IMR-90 (cell line): ENCODE results near the gene NADSYN1. TPM values are rescaled to one million over a fixed set of nuclear protein-coding genes. Genes with fewer than 3 reads are reported as not detected.
A peak's percentile ranks its signal among the peaks of the same experiment; 100 is the strongest.
"Not testable (repeated sequence)": the region's sequence is repeated elsewhere in the genome, so short reads cannot be mapped to it uniquely, and the experiment has no call there.

ENCODE experiments used
- ATAC-seq: fragments of 200-7000 bp; cut with Tn5 transposase; 2 replicates; pipeline ENCODE4 v1.9.1; 2020; ENCODE audit warnings: low read depth, mild to moderate bottlenecking, moderate library complexity
- BruUV-seq: library from RNA; stranded (reverse); fragments of 400-500 nt; replicated peaks from 2 replicates; lab custom pipeline; 2021; lab: Mats Ljungman, UMichigan
- CTCF ChIA-PET: fragments of 300-600 bp; formaldehyde crosslinking; extraction: SDS; loops from one replicate; lab custom pipeline; 2021; ENCODE audit warnings: antibody characterized with exemption; lab: Yijun Ruan, JAX
- POLR2A ChIA-PET: fragments of 300-600 bp; sonication (Branson Sonifier 250); formaldehyde crosslinking; loops from one replicate; lab custom pipeline; 2022; ENCODE audit warnings: antibody characterized with exemption; ENCODE audit not compliant: unreplicated experiment; lab: Charles Lee
- DNase-seq: peaks from one replicate; pipeline ENCODE4 v3.0.0; 2013
- H2AFZ ChIP-seq: replicated peaks from 2 replicates; pipeline ENCODE3; 2013; ENCODE audit warnings: low read length, mild to moderate bottlenecking; ENCODE audit not compliant: poor library complexity
- H2AK5ac ChIP-seq: 2 replicates; pipeline ENCODE4 v1.6.1; 2013; ENCODE audit warnings: low read depth, low read length, inconsistent platforms
- H2AK9ac ChIP-seq: replicated peaks from 2 replicates; pipeline ENCODE3; 2013; ENCODE audit warnings: mild to moderate bottlenecking, low read depth, low read length, moderate library complexity; ENCODE audit not compliant: poor library complexity
- H2BK120ac ChIP-seq: 2 replicates; pipeline ENCODE4 v1.6.1; 2013; ENCODE audit warnings: low read depth, low read length, inconsistent platforms
- H2BK15ac ChIP-seq: 3 replicates; pipeline ENCODE4 v1.6.1; 2013; ENCODE audit warnings: low read depth, low read length, inconsistent platforms
- H2BK20ac ChIP-seq: 2 replicates; pipeline ENCODE4 v1.6.1; 2013; ENCODE audit warnings: low read depth, mild to moderate bottlenecking, inconsistent platforms, low read length, moderate library complexity
- H2BK5ac ChIP-seq: 2 replicates; pipeline ENCODE4 v1.6.1; 2013; ENCODE audit warnings: mild to moderate bottlenecking, low read depth, low read length, inconsistent platforms; ENCODE audit not compliant: poor library complexity, severe bottlenecking
- H3K14ac ChIP-seq: replicated peaks from 2 replicates; pipeline ENCODE4 v1.6.1; 2013; ENCODE audit warnings: low read depth, low read length, inconsistent platforms
- H3K18ac ChIP-seq: 2 replicates; pipeline ENCODE4 v1.6.1; 2013; ENCODE audit warnings: low read depth, low read length, control low read depth
- H3K23ac ChIP-seq: 2 replicates; pipeline ENCODE4 v1.6.1; 2013; ENCODE audit warnings: low read depth, low read length, inconsistent platforms
- H3K27ac ChIP-seq: 2 replicates; pipeline ENCODE4 v1.5.1; 2013; ENCODE audit warnings: mild to moderate bottlenecking, control low read depth, low read length; ENCODE audit not compliant: insufficient read depth
- H3K27me3 ChIP-seq: 2 replicates; pipeline ENCODE4 v1.6.1; 2013; ENCODE audit warnings: low read length; ENCODE audit not compliant: control insufficient read depth, insufficient read depth
- H3K36me3 ChIP-seq: 2 replicates; pipeline ENCODE4 v1.6.1; 2013; ENCODE audit warnings: low read length, mixed read lengths; ENCODE audit not compliant: control insufficient read depth, insufficient read depth
- H3K4ac ChIP-seq: 2 replicates; pipeline ENCODE4 v1.6.1; 2013; ENCODE audit warnings: low read depth, low read length, inconsistent platforms
- H3K4me1 ChIP-seq: 2 replicates; pipeline ENCODE4 v1.6.1; 2013; ENCODE audit warnings: low read length, mixed read lengths; ENCODE audit not compliant: control insufficient read depth, insufficient read depth
- H3K4me2 ChIP-seq: 2 replicates; pipeline ENCODE4 v1.6.1; 2013; ENCODE audit warnings: low read depth, mild to moderate bottlenecking, control low read depth, low read length, moderate library complexity
- H3K4me3 ChIP-seq: 2 replicates; pipeline ENCODE4 v1.5.1; 2013; ENCODE audit warnings: low read depth, mild to moderate bottlenecking, control low read depth, low read length, moderate library complexity; ENCODE audit not compliant: insufficient read depth
- H3K56ac ChIP-seq: 2 replicates; pipeline ENCODE4 v1.6.1; 2013; ENCODE audit warnings: low read length, inconsistent platforms; ENCODE audit not compliant: insufficient read depth; ENCODE audit errors: extremely low read depth
- H3K79me1 ChIP-seq, 2 experiments: 2 replicates each; pipeline ENCODE4 v1.6.1; 2013; ENCODE audit warnings: low read length in 2 of 2, inconsistent platforms in 1 of 2, low read depth in 1 of 2
- H3K9ac ChIP-seq: 2 replicates; pipeline ENCODE4 v1.6.1; 2013; ENCODE audit warnings: low read depth, low read length, control low read depth
- H3K9me1 ChIP-seq: 2 replicates; pipeline ENCODE4 v1.6.1; 2013; ENCODE audit warnings: low read length, inconsistent platforms; ENCODE audit not compliant: insufficient read depth
- H3K9me3 ChIP-seq: 2 replicates; pipeline ENCODE4 v1.6.1; 2013; ENCODE audit warnings: low read length; ENCODE audit not compliant: control insufficient read depth, insufficient read depth
- H4K20me1 ChIP-seq: 2 replicates; pipeline ENCODE4 v1.6.1; 2013; ENCODE audit warnings: low read length, inconsistent platforms; ENCODE audit not compliant: insufficient read depth
- H4K5ac ChIP-seq: 2 replicates; pipeline ENCODE4 v1.6.1; 2013; ENCODE audit warnings: mild to moderate bottlenecking, low read depth, low read length, control low read depth
- H4K8ac ChIP-seq, 2 experiments: 2 replicates each; pipeline ENCODE4 v1.6.1; 2013; ENCODE audit warnings: low read depth in 2 of 2, low read length in 2 of 2, control low read depth in 1 of 2, inconsistent platforms in 1 of 2
- H4K91ac ChIP-seq: 2 replicates; pipeline ENCODE4 v1.6.1; 2013; ENCODE audit warnings: low read depth, low read length, inconsistent platforms; ENCODE audit not compliant: insufficient read depth
- CEBPB ChIP-seq: IDR thresholded peaks from 2 replicates; pipeline ENCODE4 v1.6.1; 2012; ENCODE audit warnings: low read depth, low read length, improper control_type of control experiment
- MAFK ChIP-seq: IDR thresholded peaks from 2 replicates; pipeline ENCODE4 v1.6.1; 2012; ENCODE audit warnings: low read depth, low read length, improper control_type of control experiment
- RAD21 ChIP-seq: IDR thresholded peaks from 2 replicates; pipeline ENCODE4 v1.6.1; 2012; ENCODE audit warnings: low read length, improper control_type of control experiment
- WGBS, 2 experiments: methylation state at CpG; one replicate each; pipeline versions ENCODE4 v1.1.5 to v1.1.7; 2013; ENCODE audit warnings: missing lambda C conversion rate in 2 of 2; ENCODE audit not compliant: insufficient read length in 1 of 2; ENCODE audit errors: extremely low coverage in 2 of 2; 5-methylcytosine and 5-hydroxymethylcytosine counted together
- dilution Hi-C: fragments of 300-500 bp; cut with HindIII; formaldehyde crosslinking; loops from one replicate; pipeline ENCODE4 v1.14.3; 2018; ENCODE audit warnings: low sequenced_read_pairs; ENCODE audit not compliant: unreplicated experiment
- in situ Hi-C: fragments of 300-500 bp; cut with MboI; formaldehyde crosslinking; loops from 3 replicates; pipeline ENCODE4 v1.14.3; 2019; ENCODE audit warnings: low sequenced_read_pairs, inconsistent platforms, mixed read lengths
- intact Hi-C: fragments of 100-400 bp; cut with micrococcal nuclease; formaldehyde crosslinking; loops from 2 replicates; pipeline ENCODE4 v1.10.0; 2022
- polyA plus RNA-seq, 3 experiments: library from polyadenylated mRNA; depleted of rRNA; stranded (reverse); fragments of >200 nt; gene quantifications; 2 replicates each; pipeline ENCODE4 v1.2.3, GENCODE V29; 2012; ENCODE audit warnings: low replicate concordance in 1 of 3
- total RNA-seq: library from RNA; depleted of rRNA; stranded (reverse); fragments of >200 nt; gene quantifications from 2 replicates; pipeline ENCODE4 v1.2.3, GENCODE V29; 2012

NADSYN1 gene
- total and polyA plus RNA-seq, 2 of the 4 experiments (the other 2 are of a cell fraction), result 69.5 to 70.4 TPM

GRCh38 chr11:71532036-71532610 is 79.1 kb downstream of the NADSYN1 start:
- Histone ChIP-seq H3K18ac (no peak overlapping the region), H4K8ac (no peak overlapping the region), H3K36me3 (no peaks in the 10 kb centered on the region), H2BK20ac (no peak overlapping the region), H3K56ac (no peak overlapping the region), H3K79me1 (no peaks in the 10 kb centered on the region), H4K5ac (no peak overlapping the region), H2AK9ac (no peak overlapping the region), H3K4ac (no peak overlapping the region), H3K9ac (no peak overlapping the region), H2AFZ (no peak overlapping the region), H3K9me1 (no peaks in the 10 kb centered on the region), H3K14ac (no peak overlapping the region), H2AK5ac (no peak overlapping the region), H4K91ac (no peak overlapping the region), H3K4me1 (no peaks in the 10 kb centered on the region), H3K4me2 (no peak overlapping the region), H2BK120ac (no peak overlapping the region), H3K4me3 (no peak overlapping the region), H3K23ac (no peak overlapping the region), H3K9me3 (no peaks in the 10 kb centered on the region), H3K27ac (no peak overlapping the region), H4K20me1 (no peaks in the 10 kb centered on the region), H2BK15ac (no peak overlapping the region), H2BK5ac (no peak overlapping the region), H3K27me3 (no peaks in the 10 kb centered on the region)
- BruUV-seq, result no TSS peak
- intact Hi-C loops, result no loop called here
- CTCF ChIA-PET, result no interaction called here
- dilution Hi-C loops, result no loop called here
- DNase-seq, result no peak
- ATAC-seq, result no peak
- POLR2A ChIA-PET, result no interaction called here
- WGBS, 2 experiments, result 69% methylated on average over 7 of the region's 10 CpGs; no CpG with 5 or more reads in 1 of the 2 experiments
- in situ Hi-C loops, result no loop called here
- TF ChIP-seq MAFK (peak; percentile 75), RAD21 (no peak), CEBPB (no peak)

- H2BK5ac ChIP-seq, H4K8ac ChIP-seq, H4K91ac ChIP-seq, H2BK15ac ChIP-seq, H3K27me3 ChIP-seq, H3K56ac ChIP-seq, H2BK20ac ChIP-seq, H2AK5ac ChIP-seq, DNase-seq, H3K14ac ChIP-seq, H3K4ac ChIP-seq, H3K9me3 ChIP-seq, H3K9ac ChIP-seq, H2AFZ ChIP-seq, H4K20me1 ChIP-seq, CTCF ChIA-PET, ATAC-seq, H2BK120ac ChIP-seq, H3K36me3 ChIP-seq, intact Hi-C loops, dilution Hi-C loops, H3K23ac ChIP-seq, H3K4me3 ChIP-seq, POLR2A ChIA-PET, H2AK9ac ChIP-seq, H3K27ac ChIP-seq, H3K18ac ChIP-seq, H3K4me2 ChIP-seq, in situ Hi-C loops, H3K79me1 ChIP-seq, BruUV-seq, H4K5ac ChIP-seq, H3K4me1 ChIP-seq, H3K9me1 ChIP-seq: not testable (repeated sequence)
- WGBS, 2 experiments, result 60% methylated on average over 1 of the region's 17 CpGs; no CpG with 5 or more reads in 1 of the 2 experiments
Observed at GRCh38 chr11:71534711-71535608, 82.0 kb downstream of the NADSYN1 start.
